Endothelial cell of umbilical vein (primary cell): ENCODE results near the gene CDHR4. TPM values are rescaled to one million over a fixed set of nuclear protein-coding genes. Genes with fewer than 3 reads are reported as not detected.

Experiments used
- BruUV-seq: library from RNA; stranded (reverse); fragments of 400-500 nt; replicated peaks from 2 replicates; lab custom pipeline; 2021; lab: Mats Ljungman, UMichigan
- CTCF ChIA-PET: fragments of 300-600, 350-600 bp; sonication (Branson Sonifier 250); formaldehyde crosslinking; loops from one replicate; lab custom pipeline; 2021; ENCODE audit warnings: antibody characterized with exemption, inconsistent platforms; lab: Charles Lee
- POLR2A ChIA-PET: fragments of 300-600, 350-600 bp; sonication (Branson Sonifier 250); formaldehyde crosslinking; loops from one replicate; lab custom pipeline; 2021; ENCODE audit warnings: antibody characterized with exemption, inconsistent platforms; lab: Charles Lee
- DNase-seq: peaks from one replicate; pipeline ENCODE4 v3.0.0-alpha.2; 2011; ENCODE audit warnings: low read depth, low spot score
- FAIRE-seq: peaks from 2 replicates; lab custom pipeline; 2011; peaks lifted over from hg19 to GRCh38; lab: Jason Lieb, UNC
- H2AFZ ChIP-seq: 2 replicates; pipeline ENCODE4 v1.6.0; 2012; ENCODE audit warnings: low read depth, low read length, control low read depth, inconsistent platforms
- H3K27ac ChIP-seq: 2 replicates; pipeline ENCODE4 v1.5.1; 2011; ENCODE audit warnings: low read depth, mild to moderate bottlenecking, control low read depth, low read length, moderate library complexity; ENCODE audit not compliant: insufficient read depth
- H3K27me3 ChIP-seq, 2 experiments: 2 replicates each; pipeline versions ENCODE4 v1.6.0 to v1.6.1; 2011; ENCODE audit warnings: low read length in 2 of 2, mixed read lengths in 1 of 2; ENCODE audit not compliant: control insufficient read depth in 2 of 2, insufficient read depth in 2 of 2
- H3K36me3 ChIP-seq, 2 experiments: 2 replicates in 1 of 2; 3 replicates in 1 of 2; pipeline ENCODE4 v1.5.1; 2011; ENCODE audit warnings: low read length in 2 of 2, mild to moderate bottlenecking in 1 of 2, moderate library complexity in 1 of 2; ENCODE audit not compliant: control insufficient read depth in 2 of 2, insufficient read depth in 2 of 2; ENCODE audit errors: extremely low read depth in 1 of 2
- H3K4me1 ChIP-seq: 3 replicates; pipeline ENCODE4 v1.5.1; 2011; ENCODE audit warnings: mild to moderate bottlenecking, low read length; ENCODE audit not compliant: control insufficient read depth, insufficient read depth; ENCODE audit errors: extremely low read depth
- H3K4me2 ChIP-seq: 2 replicates; pipeline ENCODE4 v1.6.1; 2011; ENCODE audit warnings: low read length, control low read depth, mixed read lengths; ENCODE audit not compliant: insufficient read depth
- H3K4me3 ChIP-seq, 3 experiments: fragments of 200-600 bp in 1 of 3; sonication (generic), shearing (Covaris generic) in 1 of 3; replicated peaks in 1 of 3; 2 replicates each; pipeline ENCODE4 v1.5.1; 2011 to 2016; ENCODE audit warnings: control low read depth in 3 of 3, low read length in 3 of 3, mild to moderate bottlenecking in 2 of 3, inconsistent platforms in 1 of 3, low read depth in 1 of 3, moderate library complexity in 1 of 3; ENCODE audit not compliant: insufficient read depth in 1 of 3
- H3K79me2 ChIP-seq: 2 replicates; pipeline ENCODE4 v1.6.0; 2012; ENCODE audit warnings: low read length, inconsistent platforms; ENCODE audit not compliant: control insufficient read depth, insufficient read depth
- H3K9ac ChIP-seq: replicated peaks from 2 replicates; pipeline ENCODE3; 2011; ENCODE audit warnings: low read length, control low read depth; ENCODE audit not compliant: insufficient read depth; ENCODE audit errors: extremely low read depth
- H3K9me1 ChIP-seq: replicated peaks from 3 replicates; pipeline ENCODE4 v1.6.0; 2011; ENCODE audit warnings: mild to moderate bottlenecking, low read length; ENCODE audit not compliant: control insufficient read depth, insufficient read depth; ENCODE audit errors: extremely low read depth
- H3K9me3 ChIP-seq: replicated peaks from 2 replicates; pipeline ENCODE4 v1.5.1; 2012; ENCODE audit warnings: low read length, inconsistent platforms; ENCODE audit not compliant: control insufficient read depth, insufficient read depth
- H4K20me1 ChIP-seq: replicated peaks from 2 replicates; pipeline ENCODE3; 2011; ENCODE audit warnings: mild to moderate bottlenecking, low read length; ENCODE audit not compliant: control insufficient read depth, insufficient read depth; ENCODE audit errors: extremely low read depth
- FOS ChIP-seq: IDR thresholded peaks from 2 replicates; pipeline ENCODE4 v1.6.1; 2011; ENCODE audit warnings: mild to moderate bottlenecking, low read length, moderate library complexity, borderline replicate concordance; ENCODE audit not compliant: insufficient read depth
- MAX ChIP-seq: IDR thresholded peaks from 2 replicates; pipeline ENCODE4 v1.6.1; 2011; ENCODE audit not compliant: insufficient read depth, insufficient read length
- POLR2A ChIP-seq: IDR thresholded peaks from 2 replicates; pipeline ENCODE4 v1.6.1; 2012; ENCODE audit warnings: low read depth, mild to moderate bottlenecking, control low read depth, low read length
- POLR2AphosphoS5 ChIP-seq: IDR thresholded peaks from 2 replicates; pipeline ENCODE4 v1.6.1; 2012; ENCODE audit warnings: low read depth, mild to moderate bottlenecking, control low read depth, low read length, moderate library complexity; ENCODE audit not compliant: insufficient read depth
- dilution Hi-C: fragments of 300-500 bp; cut with MboI; formaldehyde crosslinking; loops from one replicate; pipeline ENCODE4 v1.15.0; 2019; ENCODE audit warnings: low sequenced_read_pairs; ENCODE audit not compliant: extremely low pct_ligation_motif_present
- intact Hi-C: fragments of 100-400 bp; cut with micrococcal nuclease; formaldehyde crosslinking; loops from one replicate; pipeline ENCODE4 v1.10.0; 2022
- polyA plus RNA-seq, 4 experiments: library from polyadenylated mRNA; depleted of rRNA in 3 of 4; stranded (reverse) in 3 of 4; unstranded in 1 of 4; fragments of >200 nt; gene quantifications; 2 replicates each; pipeline versions ENCODE4 v1.2.1 to v1.2.3, GENCODE V29; 2011 to 2012; ENCODE audit warnings: missing spikeins in 1 of 4
- total RNA-seq: library from RNA; stranded (reverse); gene quantifications from 2 replicates; pipeline ENCODE4 v1.2.3, GENCODE V29; 2021

CDHR4 gene
- total and polyA plus RNA-seq, 2 donors (not counting 3 experiments of a cell fraction or from before 2014, with no cell fraction given), result 0.19 TPM; not detected in 1

GRCh38 chr3:49786357-49787181, 13.1 kb downstream of the CDHR4 start, which contains the start of gene IP6K1:
TSS of gene IP6K1 (minus strand) at chr3:49786542. CDS start at chr3:49748040, 38,502 bp downstream.
- CTCF ChIA-PET, result interaction anchor here (1.0 to 1.9 kb wide), 6 partner anchors 13 to 337 kb away, joined by 3 to 11 read pairs (median 3); partner anchors contain the start of genes CDHR4 and INKA1
- Histone ChIP-seq H3K9ac (peak within 1 kb of the TSS; percentile 85), H3K9me3 (no peaks in the 10 kb centered on the region), H4K20me1 (no peaks in the 10 kb centered on the region), H3K27me3 (no peaks in the 10 kb centered on the region), H3K4me1 (peaks cover 11% of the 10 kb centered on the region), H3K4me2 (peak within 1 kb of the TSS; percentile 62), H3K9me1 (no peaks in the 10 kb centered on the region), H3K36me3 (peaks cover 0 to 9% of the 10 kb centered on the region in 2 experiments), H2AFZ (peak within 1 kb of the TSS; percentile 85), H3K27ac (peak within 1 kb of the TSS; percentile 38), H3K4me3 (peak within 1 kb of the TSS; percentile 74 to 85 (median 80)), H3K79me2 (peaks cover 39% of the 10 kb centered on the region)
- POLR2A ChIA-PET, result interaction anchor here (0.6 to 1.2 kb wide), 3 partner anchors 19 to 52 kb away, joined by 3 to 12 read pairs (median 4); no protein-coding TSS in a partner anchor
- DNase-seq (peak; percentile 100), FAIRE-seq (peak; percentile 100)
- TSS peak; percentile 97 for BruUV-seq
- intact Hi-C loops, result loop anchor here (1.0 to 5.0 kb wide), 3 partner anchors 16 to 234 kb away; partner anchors contain the start of gene BSN
- dilution Hi-C loops, result no loop called here
- TF ChIP-seq POLR2AphosphoS5 (peak; percentile 71), FOS (no peak), MAX (peak; percentile 100), POLR2A (peak; percentile 82)
